Trophoblast cell (in vitro differentiated cells and primary cell): ENCODE data around the gene TMEM53.

Experiments used
- DNase-seq, 2 donors: peaks; one replicate each; pipeline ENCODE4 v3.0.0-alpha.2; 2016
- H2AFZ ChIP-seq: 2 replicates; pipeline ENCODE4 v1.6.1; 2013; ENCODE audit warnings: low read length, moderate library complexity, mild to moderate bottlenecking; ENCODE audit not compliant: insufficient read depth, poor library complexity
- H2AK5ac ChIP-seq: 2 replicates; pipeline ENCODE4 v1.6.1; 2013; ENCODE audit warnings: mild to moderate bottlenecking, low read length
- H2BK120ac ChIP-seq: 2 replicates; pipeline ENCODE4 v1.6.1; 2013; ENCODE audit warnings: low read length, mild to moderate bottlenecking, moderate library complexity; ENCODE audit not compliant: insufficient read depth, poor library complexity
- H2BK12ac ChIP-seq: 2 replicates; pipeline ENCODE4 v1.6.1; 2013; ENCODE audit warnings: mild to moderate bottlenecking, low read length, moderate library complexity
- H2BK5ac ChIP-seq: 2 replicates; pipeline ENCODE4 v1.6.1; 2013; ENCODE audit warnings: low read length, low read depth, moderate library complexity, mild to moderate bottlenecking; ENCODE audit not compliant: poor library complexity
- H3K14ac ChIP-seq: 2 replicates; pipeline ENCODE4 v1.6.1; 2013; ENCODE audit warnings: mild to moderate bottlenecking, low read length
- H3K18ac ChIP-seq: 2 replicates; pipeline ENCODE4 v1.6.1; 2013; ENCODE audit warnings: mild to moderate bottlenecking, low read length
- H3K23ac ChIP-seq: 2 replicates; pipeline ENCODE4 v1.6.1; 2013; ENCODE audit warnings: low read length
- H3K27ac ChIP-seq: 2 replicates; pipeline ENCODE4 v1.5.1; 2013; ENCODE audit warnings: low read depth, mild to moderate bottlenecking, inconsistent platforms, low read length, moderate library complexity
- H3K27me3 ChIP-seq: 2 replicates; pipeline ENCODE4 v1.6.1; 2013; ENCODE audit warnings: inconsistent platforms, mild to moderate bottlenecking, low read length, moderate library complexity; ENCODE audit not compliant: insufficient read depth
- H3K36me3 ChIP-seq, 2 experiments: 1 replicate in 1 of 2; 2 replicates in 1 of 2; pipeline ENCODE4 v1.6.1; 2013; ENCODE audit warnings: low read length in 2 of 2, mild to moderate bottlenecking in 2 of 2, moderate library complexity in 1 of 2; ENCODE audit not compliant: insufficient read depth in 2 of 2, control insufficient read depth in 1 of 2
- H3K4ac ChIP-seq: 2 replicates; pipeline ENCODE4 v1.6.1; 2013; ENCODE audit warnings: low read depth, mild to moderate bottlenecking, low read length, moderate library complexity
- H3K4me1 ChIP-seq, 2 experiments: 1 replicate in 1 of 2; 2 replicates in 1 of 2; pipeline ENCODE4 v1.6.1; 2013; ENCODE audit warnings: low read length in 2 of 2, mild to moderate bottlenecking in 2 of 2, moderate library complexity in 1 of 2; ENCODE audit not compliant: insufficient read depth in 2 of 2, control insufficient read depth in 1 of 2
- H3K4me2 ChIP-seq: 2 replicates; pipeline ENCODE4 v1.6.1; 2013; ENCODE audit warnings: inconsistent platforms, mild to moderate bottlenecking, low read length, moderate library complexity
- H3K4me3 ChIP-seq: 2 replicates; pipeline ENCODE4 v1.5.1; 2013; ENCODE audit warnings: mild to moderate bottlenecking, low read depth, low read length, inconsistent platforms
- H3K79me1 ChIP-seq: one replicate; pipeline ENCODE4 v1.6.1; 2013; ENCODE audit warnings: low read length
- H3K79me2 ChIP-seq: 2 replicates; pipeline ENCODE4 v1.6.1; 2013; ENCODE audit warnings: low read length, mild to moderate bottlenecking; ENCODE audit not compliant: control insufficient read depth, insufficient read depth, poor library complexity
- H3K9ac ChIP-seq: 2 replicates; pipeline ENCODE4 v1.6.1; 2013; ENCODE audit warnings: mild to moderate bottlenecking, low read length
- H3K9me3 ChIP-seq: 2 replicates; pipeline ENCODE4 v1.6.1; 2013; ENCODE audit warnings: low read depth, mild to moderate bottlenecking, control low read depth, inconsistent platforms, low read length; ENCODE audit not compliant: insufficient read depth
- H4K12ac ChIP-seq: 2 replicates; pipeline ENCODE4 v1.6.1; 2013; ENCODE audit warnings: low read depth, mild to moderate bottlenecking, low read length, moderate library complexity
- H4K8ac ChIP-seq: 2 replicates; pipeline ENCODE4 v1.6.1; 2013; ENCODE audit warnings: low read depth, mild to moderate bottlenecking, low read length, moderate library complexity
- H4K91ac ChIP-seq: one replicate; pipeline ENCODE4 v1.6.1; 2013; ENCODE audit warnings: low read depth, mild to moderate bottlenecking, low read length, moderate library complexity
- WGBS: extraction: QIAGEN DNeasy Blood & Tissue Kit; methylation state at CpG from one replicate; pipeline ENCODE4 v1.1.7; 2013; ENCODE audit warnings: missing lambda C conversion rate; ENCODE audit not compliant: insufficient read length, insufficient coverage; ENCODE audit errors: extremely low coverage; 5-methylcytosine and 5-hydroxymethylcytosine counted together

The TMEM53 gene

DNA sequence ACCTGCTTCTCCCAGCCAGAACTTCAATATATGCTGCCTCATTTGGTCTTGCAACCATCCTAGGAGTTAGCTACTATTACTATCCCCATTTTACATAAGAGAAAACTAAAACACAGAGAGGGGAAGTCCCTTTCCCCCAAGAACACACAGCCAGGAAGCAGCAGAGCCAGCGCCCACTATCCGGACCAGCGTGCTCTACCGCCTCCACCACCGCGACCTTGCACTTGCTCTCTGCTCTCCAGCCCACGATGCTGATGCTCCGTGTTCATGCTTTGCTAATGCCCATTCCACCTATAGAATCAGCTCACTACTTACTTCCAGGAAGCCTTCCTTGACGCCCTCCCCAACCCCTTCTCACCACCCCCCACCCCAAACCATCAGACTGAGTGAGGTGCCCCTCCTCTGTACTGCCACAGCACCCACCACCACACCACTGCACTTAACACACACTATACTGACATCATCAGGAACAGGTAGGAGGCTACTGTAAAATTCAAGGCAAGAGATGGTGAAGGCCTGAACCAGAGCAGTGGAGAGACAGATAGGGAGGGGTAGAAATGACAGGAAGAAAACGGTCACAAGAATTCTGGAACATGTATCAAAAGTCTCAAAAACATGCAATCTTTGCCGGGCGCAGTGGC lies 9.4 kb downstream of the TMEM53 start:
- Histone ChIP-seq H2BK5ac (no peak overlapping the region), H3K9ac (no peak overlapping the region), H3K9me3 (no peaks in the 10 kb centered on the region), H3K79me2 (no peaks in the 10 kb centered on the region), H3K4ac (no peak overlapping the region), H3K79me1 (no peaks in the 10 kb centered on the region), H3K4me1 (no peaks in the 10 kb centered on the region), H3K4me3 (no peak overlapping the region), H4K91ac (no peak overlapping the region), H2AK5ac (no peak overlapping the region), H3K27ac (no peak overlapping the region), H4K8ac (no peak overlapping the region), H3K14ac (no peak overlapping the region), H3K18ac (no peak overlapping the region), H4K12ac (no peak overlapping the region), H2BK120ac (no peak overlapping the region), H3K4me2 (no peak overlapping the region), H2AFZ (no peak overlapping the region), H2BK12ac (no peak overlapping the region), H3K23ac (no peak overlapping the region), H3K27me3 (no peaks in the 10 kb centered on the region), H3K36me3 (peaks cover 0 to 2% of the 10 kb centered on the region in 2 experiments)
- no CpG with 5 or more reads among the region's 12 CpGs for WGBS
- DNase-seq: no peak

DNA sequence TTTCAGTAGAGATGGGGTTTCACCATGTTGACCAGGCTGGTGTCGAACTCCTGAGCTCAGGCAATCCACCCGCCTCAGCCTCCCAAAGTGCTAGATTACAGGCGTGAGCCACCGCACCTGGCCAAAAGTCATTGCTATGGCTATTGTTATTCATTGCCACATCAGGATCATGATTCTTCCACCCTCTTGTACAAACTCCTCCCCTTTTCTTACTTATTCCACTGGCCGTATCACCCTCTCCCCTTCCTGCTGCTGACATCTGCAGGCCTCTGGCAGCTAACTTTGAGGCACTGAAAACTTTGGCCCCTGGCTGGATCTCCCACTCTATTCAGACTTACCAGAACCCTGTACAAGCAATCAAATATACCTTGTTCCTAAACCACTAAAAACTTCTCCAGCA lies 10.9 kb downstream of the TMEM53 start:
- H3K27ac ChIP-seq: no peak overlapping the region
- no peak overlapping the region for H3K4me2 ChIP-seq
- H3K14ac ChIP-seq: no peak overlapping the region
- H4K8ac ChIP-seq: no peak overlapping the region
- H3K4me1 ChIP-seq: no peaks in the 10 kb centered on the region
- no peaks in the 10 kb centered on the region for H3K79me2 ChIP-seq
- H4K12ac ChIP-seq: no peak overlapping the region
- no peak for DNase-seq
- no peak overlapping the region for H3K23ac ChIP-seq
- H2AFZ ChIP-seq: no peak overlapping the region
- H2AK5ac ChIP-seq: no peak overlapping the region
- no CpG with 5 or more reads among the region's 5 CpGs for WGBS
- no peak overlapping the region for H4K91ac ChIP-seq
- no peak overlapping the region for H3K9ac ChIP-seq
- H2BK5ac ChIP-seq: no peak overlapping the region
- no peaks in the 10 kb centered on the region for H3K27me3 ChIP-seq
- H3K9me3 ChIP-seq: no peaks in the 10 kb centered on the region
- H3K4ac ChIP-seq: no peak overlapping the region
- H2BK120ac ChIP-seq: no peak overlapping the region
- H3K18ac ChIP-seq: no peak overlapping the region
- no peak overlapping the region for H3K4me3 ChIP-seq
- no peak overlapping the region for H2BK12ac ChIP-seq
- peaks cover 0 to 2% of the 10 kb centered on the region in 2 experiments for H3K36me3 ChIP-seq
- H3K79me1 ChIP-seq: no peaks in the 10 kb centered on the region

DNA sequence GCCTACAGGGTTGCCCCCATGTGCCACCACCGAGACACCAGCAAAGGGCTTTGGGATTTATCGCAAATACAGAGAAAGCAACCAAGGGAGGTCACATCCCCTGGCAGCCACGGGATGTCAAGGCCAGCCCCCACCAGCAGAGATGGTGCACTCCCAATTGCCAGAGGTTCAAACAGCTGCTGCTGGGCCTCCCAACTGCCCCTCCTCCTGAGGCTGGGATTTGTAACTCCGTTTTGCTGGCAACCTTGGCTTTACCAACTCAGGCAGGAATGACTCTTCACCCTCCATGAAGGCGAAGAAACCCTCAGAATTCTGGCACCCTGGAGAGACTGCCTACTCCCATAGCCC lies 11.6 kb downstream of the TMEM53 start:
- no peak for DNase-seq
- Histone ChIP-seq H3K9me3 (no peaks in the 10 kb centered on the region), H2AK5ac (no peak overlapping the region), H4K12ac (no peak overlapping the region), H3K9ac (no peak overlapping the region), H3K4me1 (no peaks in the 10 kb centered on the region), H3K18ac (no peak overlapping the region), H2BK12ac (no peak overlapping the region), H3K27me3 (no peaks in the 10 kb centered on the region), H3K79me1 (no peaks in the 10 kb centered on the region), H3K79me2 (no peaks in the 10 kb centered on the region), H2BK120ac (no peak overlapping the region), H3K36me3 (peaks cover 0 to 2% of the 10 kb centered on the region in 2 experiments), H3K4me2 (no peak overlapping the region), H4K91ac (no peak overlapping the region), H4K8ac (no peak overlapping the region), H2AFZ (no peak overlapping the region), H3K4me3 (no peak overlapping the region), H3K14ac (no peak overlapping the region), H3K27ac (no peak overlapping the region), H3K4ac (no peak overlapping the region), H2BK5ac (no peak overlapping the region), H3K23ac (no peak overlapping the region)
- WGBS: no CpG with 5 or more reads among the region's 5 CpGs

DNA sequence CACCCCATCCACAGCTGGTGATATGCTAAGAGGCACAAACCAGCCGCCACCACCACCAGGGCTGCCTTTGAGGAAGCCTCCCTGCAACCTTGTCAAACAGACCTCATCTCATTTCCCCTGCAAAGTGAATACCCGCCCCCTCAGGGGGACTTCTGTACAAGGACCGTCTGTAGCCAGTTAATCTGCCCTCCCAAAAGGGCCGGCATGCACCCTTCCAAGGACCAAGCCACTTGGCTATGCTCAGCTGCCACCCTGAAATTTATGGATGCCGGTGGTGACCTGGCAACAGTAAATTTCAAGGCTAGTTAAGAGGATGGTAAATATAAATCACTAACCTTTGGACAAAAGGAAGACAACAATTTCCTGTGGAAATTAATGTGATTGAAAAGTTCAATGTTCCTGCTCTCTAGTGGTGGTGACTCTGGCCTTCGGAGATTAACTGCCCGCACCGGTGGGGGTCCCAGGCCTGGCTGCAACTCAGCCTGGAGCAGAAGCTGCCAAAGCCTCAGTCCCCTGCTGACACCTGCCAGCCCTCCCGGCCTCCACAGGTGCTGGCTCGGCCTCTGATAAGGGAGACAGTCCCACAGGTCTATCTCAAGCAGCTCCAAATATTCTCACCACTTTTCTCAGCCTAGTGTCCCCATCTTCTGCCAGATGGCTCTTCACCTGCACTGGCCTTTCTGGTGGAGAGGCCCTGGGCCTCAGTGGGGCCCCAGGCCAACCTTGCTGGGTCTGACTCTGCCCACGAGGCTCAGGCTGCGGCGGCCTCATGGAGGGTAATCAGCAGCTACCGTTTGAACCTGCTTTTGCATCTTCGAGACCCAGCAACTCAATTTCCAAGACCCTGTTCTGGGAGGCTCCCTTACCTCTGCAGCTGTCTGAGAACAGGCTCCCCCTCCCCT lies 12.2 kb downstream of the TMEM53 start:
- Histone ChIP-seq H3K36me3 (peaks cover 0 to 2% of the 10 kb centered on the region in 2 experiments), H2AK5ac (no peak overlapping the region), H3K23ac (no peak overlapping the region), H3K18ac (no peak overlapping the region), H3K79me1 (no peaks in the 10 kb centered on the region), H3K79me2 (no peaks in the 10 kb centered on the region), H4K8ac (no peak overlapping the region), H3K4me3 (no peak overlapping the region), H3K14ac (no peak overlapping the region), H4K12ac (no peak overlapping the region), H3K4ac (no peak overlapping the region), H3K27me3 (no peaks in the 10 kb centered on the region), H3K4me1 (no peaks in the 10 kb centered on the region), H3K27ac (no peak overlapping the region), H2BK12ac (no peak overlapping the region), H3K9me3 (no peaks in the 10 kb centered on the region), H4K91ac (no peak overlapping the region), H3K4me2 (no peak overlapping the region), H3K9ac (peak overlapping the region; percentile 5), H2BK120ac (no peak overlapping the region), H2BK5ac (no peak overlapping the region), H2AFZ (no peak overlapping the region)
- WGBS: no CpG with 5 or more reads among the region's 15 CpGs
- DNase-seq: no peak
